Activated naive CD4-positive, alpha-beta T cell treated with anti-CD3 and anti-CD28 coated beads, Interleukin-2, amount 10 ng/mL, durations not matched to agents 7 days and 5 days (primary cell): ENCODE results near the gene R3HCC1L.
A peak's percentile ranks its signal among the peaks of the same experiment; 100 is the strongest.
"Not testable (repeated sequence)": the region's sequence is repeated elsewhere in the genome, so short reads cannot be mapped to it uniquely, and the experiment has no call there.

Source experiments
- CTCF ChIA-PET: fragments of 350-600 bp; sonication (Branson Sonifier 250); formaldehyde crosslinking; loops from one replicate; lab custom pipeline; 2021; ENCODE audit warnings: antibody characterized with exemption; lab: Charles Lee
- DNase-seq: peaks from one replicate; pipeline ENCODE4 v3.0.0-alpha.2; 2020
- H3K27ac Mint-ChIP-seq: one replicate; pipeline ENCODE4 v1.8.0; 2021; ENCODE audit warnings: mild to moderate bottlenecking, moderate library complexity, mixed read lengths
- H3K27me3 Mint-ChIP-seq: one replicate; pipeline ENCODE4 v1.8.0; 2021; ENCODE audit warnings: mild to moderate bottlenecking, mixed read lengths
- H3K36me3 Mint-ChIP-seq: one replicate; pipeline ENCODE4 v1.8.0; 2021; ENCODE audit warnings: mixed read lengths
- H3K4me1 Mint-ChIP-seq: one replicate; pipeline ENCODE4 v1.8.0; 2021; ENCODE audit warnings: mixed read lengths
- H3K4me3 Mint-ChIP-seq: one replicate; pipeline ENCODE4 v1.8.0; 2021; ENCODE audit warnings: mild to moderate bottlenecking, moderate library complexity, mixed read lengths
- H3K9me3 Mint-ChIP-seq: one replicate; pipeline ENCODE4 v1.8.0; 2021; ENCODE audit warnings: mixed read lengths

Gene R3HCC1L

GRCh38 chr10:98107644-98108430, 26.6 kb upstream of the R3HCC1L start:
- H3K27ac Mint-ChIP-seq = no peak overlapping the region
- no peaks in the 10 kb centered on the region for H3K4me1 Mint-ChIP-seq

GRCh38 chr10:98110356-98110755, 24.1 kb upstream of the R3HCC1L start:
- CTCF ChIA-PET = interaction anchor here (0.6 kb wide), 1 partner anchor 218 kb away, joined by 3 read pairs; no protein-coding TSS in a partner anchor
- DNase-seq = no peak
- no peak overlapping the region for H3K27ac Mint-ChIP-seq
- no peaks in the 10 kb centered on the region for H3K36me3 Mint-ChIP-seq
- peaks cover 38% of the 10 kb centered on the region for H3K27me3 Mint-ChIP-seq
- H3K4me3 Mint-ChIP-seq = no peak overlapping the region
- H3K4me1 Mint-ChIP-seq = no peaks in the 10 kb centered on the region
- H3K9me3 Mint-ChIP-seq = no peaks in the 10 kb centered on the region

More at GRCh38 chr10:98107644-98108430, 26.6 kb upstream of the R3HCC1L start:
- DNase-seq = no peak
- Mint-ChIP-seq H3K9me3 (no peaks in the 10 kb centered on the region), H3K36me3 (no peaks in the 10 kb centered on the region), H3K4me3 (no peak overlapping the region), H3K27me3 (peaks cover 18% of the 10 kb centered on the region)
- CTCF ChIA-PET = no interaction called here

GRCh38 chr10:98115031-98115787, 19.2 kb upstream of the R3HCC1L start:
- Mint-ChIP-seq H3K9me3 (no peaks in the 10 kb centered on the region), H3K36me3 (no peaks in the 10 kb centered on the region), H3K4me1 (no peaks in the 10 kb centered on the region), H3K27ac (no peak overlapping the region), H3K27me3 (peaks cover 39% of the 10 kb centered on the region), H3K4me3 (no peak overlapping the region)
- DNase-seq = no peak
- CTCF ChIA-PET = no interaction called here

DNA sequence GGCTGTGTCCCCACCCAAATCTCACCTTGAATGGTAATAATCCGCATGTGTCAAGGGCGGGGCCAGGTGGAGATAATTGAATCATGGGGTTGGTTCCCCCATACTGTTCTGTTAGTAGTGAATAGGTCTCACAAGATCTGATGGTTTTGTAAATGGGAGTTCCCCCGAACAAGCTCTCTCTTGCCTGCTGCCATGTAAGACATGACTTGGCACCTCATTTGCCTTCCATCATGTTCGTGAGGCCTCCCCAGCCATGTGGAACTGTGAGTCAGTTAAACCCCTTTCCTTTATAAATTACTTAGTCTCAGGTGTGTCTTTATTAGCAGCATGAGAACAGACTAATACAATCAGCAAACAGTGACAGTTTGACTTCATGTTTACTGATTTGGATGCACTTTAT, 14.6 kb upstream of the R3HCC1L start:
- Mint-ChIP-seq H3K4me3 (no peak overlapping the region), H3K27ac (no peak overlapping the region), H3K36me3 (no peaks in the 10 kb centered on the region), H3K9me3 (peaks cover 2% of the 10 kb centered on the region), H3K4me1 (no peaks in the 10 kb centered on the region), H3K27me3 (peaks cover 26% of the 10 kb centered on the region)
- no peak for DNase-seq
- CTCF ChIA-PET = no interaction called here

DNA sequence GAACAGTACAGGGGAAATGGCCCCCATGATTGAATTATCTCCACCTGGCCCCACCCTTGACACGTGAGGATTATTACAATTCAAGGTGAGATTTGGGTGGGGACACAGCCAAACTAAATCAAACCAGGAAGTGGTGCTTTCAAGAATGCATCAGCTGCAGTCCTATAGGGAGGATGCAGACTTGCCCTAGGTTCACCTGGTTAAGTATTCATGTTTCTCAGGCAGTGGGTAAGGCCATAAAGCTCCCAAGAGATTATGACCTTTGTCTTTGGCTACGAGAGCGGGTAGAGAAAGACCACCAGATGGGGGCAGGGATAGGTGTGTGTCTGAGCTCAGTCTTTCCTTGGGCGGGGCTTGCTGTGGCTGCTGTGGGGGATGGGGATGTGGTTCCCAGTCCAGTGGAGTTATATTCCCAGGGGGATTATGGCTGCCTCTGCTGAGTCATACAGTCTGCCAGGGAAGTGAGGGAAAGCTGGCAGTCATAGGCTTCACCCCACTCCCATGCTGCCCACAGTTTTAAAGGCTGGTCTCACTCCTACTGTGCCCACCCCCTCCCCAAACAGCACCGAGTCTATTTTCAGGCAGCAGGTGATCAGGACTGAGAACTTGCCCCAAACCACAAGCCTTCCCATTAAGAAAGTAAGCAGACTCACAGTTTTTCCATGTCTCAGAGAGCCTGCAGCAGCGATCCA, 8.4 kb upstream of the R3HCC1L start:
- Mint-ChIP-seq H3K4me1 (no peaks in the 10 kb centered on the region), H3K9me3 (peaks cover 2% of the 10 kb centered on the region), H3K27me3 (peaks cover 26% of the 10 kb centered on the region), H3K27ac (no peak overlapping the region), H3K4me3 (no peak overlapping the region), H3K36me3 (no peaks in the 10 kb centered on the region)
- DNase-seq = no peak
- CTCF ChIA-PET = no interaction called here

DNA sequence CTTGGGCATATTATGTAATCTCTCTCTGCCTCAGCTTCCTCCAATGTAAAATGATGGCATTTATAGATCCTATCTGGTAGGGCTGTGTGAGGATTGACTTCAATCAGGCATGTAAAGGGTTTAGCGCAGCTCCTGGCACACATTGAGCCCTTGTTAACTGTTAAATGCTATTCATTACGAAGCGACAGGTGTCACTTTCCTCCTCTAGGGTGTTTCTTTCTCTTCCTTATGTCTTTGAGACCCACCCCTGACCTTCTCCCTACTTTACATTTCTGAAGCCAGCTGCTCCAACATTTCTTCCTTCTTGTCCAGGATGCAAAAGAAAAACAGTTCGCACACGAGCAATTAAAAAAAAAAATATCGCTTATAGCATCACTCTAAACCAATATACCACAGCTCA, 5.7 kb upstream of the R3HCC1L start:
- peaks cover 8% of the 10 kb centered on the region for H3K9me3 Mint-ChIP-seq
- CTCF ChIA-PET = no interaction called here
- H3K27me3 Mint-ChIP-seq = peaks cover 21% of the 10 kb centered on the region
- peaks cover 9% of the 10 kb centered on the region for H3K36me3 Mint-ChIP-seq
- no peak for DNase-seq
- no peak overlapping the region for H3K4me3 Mint-ChIP-seq
- peaks cover 5% of the 10 kb centered on the region for H3K4me1 Mint-ChIP-seq
- H3K27ac Mint-ChIP-seq = no peak overlapping the region

DNA sequence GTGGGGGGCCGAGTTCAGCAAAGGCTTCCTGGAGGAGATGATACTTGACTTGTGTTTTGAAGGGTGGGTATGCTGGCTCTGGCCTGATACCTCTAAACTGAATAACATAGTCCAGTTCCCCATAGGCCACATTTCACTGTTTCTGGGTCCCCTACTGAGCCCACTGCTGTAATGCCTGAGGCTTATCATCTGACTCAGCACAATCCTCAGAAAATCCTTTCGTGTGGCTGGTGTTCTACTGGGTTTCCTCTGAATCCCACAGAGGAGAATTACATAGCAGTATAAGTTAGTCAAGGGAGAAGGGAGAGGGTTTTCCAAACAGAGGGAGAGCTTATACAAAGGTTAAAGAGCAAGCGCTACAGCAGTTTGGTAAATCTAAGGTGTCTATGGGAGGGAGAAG, 2.8 kb upstream of the R3HCC1L start:
- DNase-seq = no peak
- CTCF ChIA-PET = no interaction called here
- no peak overlapping the region for H3K4me3 Mint-ChIP-seq
- H3K9me3 Mint-ChIP-seq = peaks cover 11% of the 10 kb centered on the region
- H3K36me3 Mint-ChIP-seq = peaks cover 18% of the 10 kb centered on the region
- H3K4me1 Mint-ChIP-seq = peaks cover 27% of the 10 kb centered on the region
- no peak overlapping the region for H3K27ac Mint-ChIP-seq
- peaks cover 9% of the 10 kb centered on the region for H3K27me3 Mint-ChIP-seq

GRCh38 chr10:98133075-98133752, 1.2 kb upstream of the R3HCC1L start:
- Mint-ChIP-seq H3K9me3 (peaks cover 11% of the 10 kb centered on the region), H3K36me3 (peaks cover 24% of the 10 kb centered on the region), H3K4me3 (peak overlapping the region; percentile 5), H3K4me1 (peaks cover 42% of the 10 kb centered on the region)
- H3K27ac Mint-ChIP-seq, CTCF ChIA-PET, DNase-seq, H3K27me3 Mint-ChIP-seq: not testable (repeated sequence)

DNA sequence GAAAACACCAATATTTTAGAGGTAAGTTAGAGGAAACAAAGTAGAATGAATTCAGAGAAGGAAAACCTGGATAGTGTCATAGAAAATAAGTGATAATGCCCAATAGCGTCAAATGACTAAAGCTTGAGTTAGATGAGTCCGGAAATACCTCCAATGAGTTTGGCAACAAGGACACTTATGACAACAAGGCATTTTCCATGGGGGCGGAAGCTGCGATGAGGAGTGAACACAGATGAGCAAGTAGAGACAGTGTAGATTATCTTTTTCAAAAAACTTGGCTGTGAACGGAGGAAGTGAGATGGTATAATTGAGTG, 383 bp upstream of the R3HCC1L start:
- no peak for DNase-seq
- H3K4me3 Mint-ChIP-seq = peak overlapping the region; percentile 86
- H3K9me3 Mint-ChIP-seq = peaks cover 11% of the 10 kb centered on the region
- H3K4me1 Mint-ChIP-seq = peaks cover 47% of the 10 kb centered on the region
- H3K27me3 Mint-ChIP-seq = peaks cover 5% of the 10 kb centered on the region
- peak overlapping the region; percentile 95 for H3K27ac Mint-ChIP-seq
- CTCF ChIA-PET = no interaction called here
- peaks cover 24% of the 10 kb centered on the region for H3K36me3 Mint-ChIP-seq

GRCh38 chr10:98135222-98135899, 904 bp downstream of the R3HCC1L start:
- DNase-seq = no peak
- CTCF ChIA-PET = no interaction called here
- H3K27ac Mint-ChIP-seq = peak overlapping the region; percentile 95
- H3K9me3 Mint-ChIP-seq = peaks cover 11% of the 10 kb centered on the region
- peaks cover 51% of the 10 kb centered on the region for H3K4me1 Mint-ChIP-seq
- peaks cover 27% of the 10 kb centered on the region for H3K36me3 Mint-ChIP-seq
- peaks cover 1% of the 10 kb centered on the region for H3K27me3 Mint-ChIP-seq
- peak overlapping the region; percentile 86 for H3K4me3 Mint-ChIP-seq

GRCh38 chr10:98136775-98137174, 2.3 kb downstream of the R3HCC1L start:
- H3K4me3 Mint-ChIP-seq, CTCF ChIA-PET, H3K27ac Mint-ChIP-seq, DNase-seq, H3K27me3 Mint-ChIP-seq: not testable (repeated sequence)
- Mint-ChIP-seq H3K9me3 (peaks cover 11% of the 10 kb centered on the region), H3K4me1 (peaks cover 57% of the 10 kb centered on the region), H3K36me3 (peaks cover 35% of the 10 kb centered on the region)

GRCh38 chr10:98138031-98138430, 3.6 kb downstream of the R3HCC1L start:
- CTCF ChIA-PET = no interaction called here
- Mint-ChIP-seq H3K9me3 (peaks cover 7% of the 10 kb centered on the region), H3K4me3 (no peak overlapping the region), H3K4me1 (peaks cover 58% of the 10 kb centered on the region), H3K27me3 (no peaks in the 10 kb centered on the region), H3K27ac (peak overlapping the region; percentile 16), H3K36me3 (peaks cover 33% of the 10 kb centered on the region)
- no peak for DNase-seq

DNA sequence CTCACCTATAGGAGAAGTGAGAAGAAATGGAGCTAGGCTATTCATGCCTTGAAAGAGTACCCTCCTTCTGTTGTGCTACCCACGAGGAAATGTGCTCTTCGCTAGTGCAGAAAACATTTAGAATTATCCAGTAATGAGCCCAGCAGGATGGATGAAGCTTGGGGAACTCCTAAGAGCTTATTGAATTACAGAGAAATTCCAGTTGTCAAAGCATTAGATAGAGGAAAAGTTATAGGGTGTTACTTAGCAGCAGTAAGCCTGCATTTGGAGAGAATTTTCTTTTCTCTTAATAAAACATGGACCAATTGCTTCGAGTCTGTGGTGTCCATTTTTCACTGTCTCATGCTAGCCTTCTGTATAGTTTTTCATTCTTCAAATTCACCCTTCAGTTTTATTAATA, 5.0 kb downstream of the R3HCC1L start:
- H3K4me1 Mint-ChIP-seq = peaks cover 47% of the 10 kb centered on the region

More for the DNA sequence above, 5.0 kb downstream of the R3HCC1L start:
- CTCF ChIA-PET = interaction anchor here (1.2 kb wide), 1 partner anchor 31 kb away, joined by 3 read pairs; no protein-coding TSS in a partner anchor
- Mint-ChIP-seq H3K27me3 (no peaks in the 10 kb centered on the region), H3K9me3 (no peaks in the 10 kb centered on the region), H3K27ac (no peak overlapping the region), H3K36me3 (peaks cover 24% of the 10 kb centered on the region), H3K4me3 (no peak overlapping the region)
- DNase-seq = no peak
